B cell (primary cell): ENCODE data around the gene TBC1D9B.

Experiments
- CTCF ChIP-seq: fragments of 200-600 bp; IDR thresholded peaks from one replicate; pipeline ENCODE4 v1.8.0; 2022; ENCODE audit warnings: antibody characterized with exemption, mild to moderate bottlenecking
- EZH2 ChIP-seq: IDR thresholded peaks from 2 replicates; pipeline ENCODE4 v1.6.1; 2012; ENCODE audit warnings: borderline replicate concordance, low read depth, mild to moderate bottlenecking, moderate library complexity, low read length; ENCODE audit not compliant: insufficient read depth, poor library complexity, severe bottlenecking

GRCh38 chr5:179893958-179894895 is 13.5 kb downstream of the TBC1D9B start:
- TF ChIP-seq CTCF (no peak), EZH2 (no peak)
